H4 (cell line): ENCODE results near the gene CACNA1H. TPM values are rescaled to one million over a fixed set of nuclear protein-coding genes. Genes with fewer than 3 reads are reported as not detected.
"Not testable (repeated sequence)": the region's sequence is repeated elsewhere in the genome, so short reads cannot be mapped to it uniquely, and the experiment has no call there.

ENCODE experiments used
- DNase-seq: peaks from one replicate; pipeline ENCODE4 v3.0.0-alpha.2; 2015; ENCODE audit warnings: low spot score
- total RNA-seq: library from RNA; depleted of rRNA; stranded (reverse); fragments of >200 nt; shearing (Covaris generic); gene quantifications from 2 replicates; pipeline ENCODE4 v1.2.3, GENCODE V29; 2014

Gene CACNA1H
- total RNA-seq, 1 experiment from 2014 or later: 2.0 TPM

GRCh38 chr16:1247903-1248537 is 95.1 kb downstream of the CACNA1H start:
- DNase-seq: not testable (repeated sequence)

- not testable (repeated sequence) for DNase-seq
Observed at GRCh38 chr16:1249031-1249755, 96.3 kb downstream of the CACNA1H start.

GRCh38 chr16:1253701-1254364 is 100.9 kb downstream of the CACNA1H start:
- not testable (repeated sequence) for DNase-seq

GRCh38 chr16:1254821-1255220 is 101.9 kb downstream of the CACNA1H start:
- DNase-seq: not testable (repeated sequence)

DNA sequence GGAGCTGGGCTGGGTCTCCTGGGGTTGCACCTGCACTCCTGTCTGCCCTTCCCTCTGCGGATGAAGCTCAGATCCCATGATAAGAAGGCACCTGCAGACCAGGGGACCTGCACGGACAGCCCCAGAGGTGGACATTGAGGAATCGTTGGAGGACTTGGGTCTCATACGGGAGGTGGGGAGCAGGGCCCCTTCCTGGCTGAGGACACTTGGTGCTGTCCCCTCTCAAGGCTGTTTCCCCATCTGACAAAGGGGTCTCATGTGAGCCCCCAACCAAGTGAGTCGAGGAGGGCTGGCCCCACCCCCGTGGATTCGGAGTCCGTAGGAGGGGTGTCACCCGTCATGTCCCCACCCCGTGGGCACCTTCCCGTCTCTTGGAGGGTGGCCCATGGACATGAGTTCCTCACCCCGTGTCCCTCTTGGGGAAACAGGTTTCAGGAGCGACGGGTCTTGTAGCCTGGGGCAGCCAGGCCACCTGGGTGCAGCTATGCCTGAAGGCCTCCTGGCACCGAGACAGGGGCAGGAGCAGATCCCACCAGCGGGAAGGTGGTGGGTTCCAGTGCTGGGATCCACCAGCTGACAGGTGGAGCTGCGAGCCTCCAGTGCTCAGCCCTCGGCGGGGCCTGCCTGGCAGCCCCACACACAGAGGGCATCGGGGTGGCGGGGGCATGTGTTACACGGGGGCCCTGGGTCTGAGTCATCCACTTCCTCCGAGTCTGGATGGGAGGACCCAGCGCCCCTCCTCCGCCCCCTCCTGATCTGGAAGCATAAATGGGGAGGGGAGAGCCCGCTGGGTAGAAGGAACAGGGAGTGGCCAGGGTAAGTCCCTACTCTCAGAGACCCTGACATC is 102.6 kb downstream of the CACNA1H start, which contains the start of gene TPSD1:
Gene TPSD1, plus strand, starts transcription at position 794 of the 847 bp plus-strand sequence. CDS start 212 bp downstream, outside the sequence.
- not testable (repeated sequence) for DNase-seq

DNA sequence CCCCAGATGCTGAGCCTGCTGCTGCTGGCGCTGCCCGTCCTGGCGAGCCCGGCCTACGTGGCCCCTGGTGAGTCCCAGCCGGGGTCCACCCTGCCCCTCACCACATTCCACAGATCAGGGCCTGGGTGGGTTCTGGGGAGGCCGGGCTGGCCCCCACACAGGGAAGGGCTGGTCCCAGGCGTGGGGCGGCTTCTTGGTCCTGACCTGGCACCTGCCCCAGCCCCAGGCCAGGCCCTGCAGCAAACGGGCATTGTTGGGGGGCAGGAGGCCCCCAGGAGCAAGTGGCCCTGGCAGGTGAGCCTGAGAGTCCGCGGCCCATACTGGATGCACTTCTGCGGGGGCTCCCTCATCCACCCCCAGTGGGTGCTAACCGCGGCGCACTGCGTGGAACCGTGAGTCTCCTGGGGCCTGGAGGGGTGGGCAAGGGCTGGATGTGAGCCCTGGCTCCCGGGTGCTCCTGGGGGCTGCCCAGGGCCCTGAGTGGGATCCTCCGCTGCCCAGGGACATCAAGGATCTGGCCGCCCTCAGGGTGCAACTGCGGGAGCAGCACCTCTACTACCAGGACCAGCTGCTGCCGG is 103.5 kb downstream of the CACNA1H start:
- not testable (repeated sequence) for DNase-seq

GRCh38 chr16:1256874-1257322 is 104.0 kb downstream of the CACNA1H start:
- no peak for DNase-seq

DNA sequence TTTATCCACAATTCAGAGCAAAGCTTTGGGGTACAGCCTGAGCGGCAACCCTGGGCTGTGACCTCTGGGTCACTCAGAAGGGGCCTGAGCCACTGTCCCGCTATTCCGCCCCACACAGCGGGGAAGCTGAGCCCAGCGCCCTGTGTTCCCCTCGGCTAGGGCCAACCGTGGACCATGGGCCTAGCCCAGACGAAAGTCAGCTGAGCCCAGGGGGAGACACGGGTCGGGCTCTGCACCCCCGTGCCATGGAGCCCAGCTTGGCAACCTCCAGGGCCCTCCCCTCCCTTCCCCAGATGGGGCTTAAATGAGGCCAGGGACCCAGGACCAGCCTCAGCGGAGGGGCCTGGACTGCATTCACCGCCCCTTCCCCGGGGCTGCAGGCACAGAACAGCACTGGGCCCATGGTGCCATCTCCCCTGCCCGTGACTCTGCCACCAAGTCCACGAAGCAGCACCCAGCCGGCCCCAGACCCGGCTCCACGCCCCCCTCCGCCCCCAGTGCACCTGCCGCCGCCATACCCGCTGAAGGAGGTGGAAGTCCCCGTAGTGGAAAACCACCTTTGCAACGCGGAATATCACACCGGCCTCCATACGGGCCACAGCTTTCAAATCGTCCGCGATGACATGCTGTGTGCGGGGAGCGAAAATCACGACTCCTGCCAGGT is 104.8 kb downstream of the CACNA1H start:
- no peak for DNase-seq

- no peak for DNase-seq
Observed at GRCh38 chr16:1258225-1258600, 105.3 kb downstream of the CACNA1H start.

- DNase-seq: no peak
Observed at GRCh38 chr16:1258906-1259759, 106.2 kb downstream of the CACNA1H start.

- DNase-seq: no peak
Observed at GRCh38 chr16:1259760-1260068, 106.8 kb downstream of the CACNA1H start.

- no peak for DNase-seq
Observed at GRCh38 chr16:1260101-1260680, 107.3 kb downstream of the CACNA1H start.

- DNase-seq: no peak
Observed at GRCh38 chr16:1261131-1261892, 108.4 kb downstream of the CACNA1H start.

DNA sequence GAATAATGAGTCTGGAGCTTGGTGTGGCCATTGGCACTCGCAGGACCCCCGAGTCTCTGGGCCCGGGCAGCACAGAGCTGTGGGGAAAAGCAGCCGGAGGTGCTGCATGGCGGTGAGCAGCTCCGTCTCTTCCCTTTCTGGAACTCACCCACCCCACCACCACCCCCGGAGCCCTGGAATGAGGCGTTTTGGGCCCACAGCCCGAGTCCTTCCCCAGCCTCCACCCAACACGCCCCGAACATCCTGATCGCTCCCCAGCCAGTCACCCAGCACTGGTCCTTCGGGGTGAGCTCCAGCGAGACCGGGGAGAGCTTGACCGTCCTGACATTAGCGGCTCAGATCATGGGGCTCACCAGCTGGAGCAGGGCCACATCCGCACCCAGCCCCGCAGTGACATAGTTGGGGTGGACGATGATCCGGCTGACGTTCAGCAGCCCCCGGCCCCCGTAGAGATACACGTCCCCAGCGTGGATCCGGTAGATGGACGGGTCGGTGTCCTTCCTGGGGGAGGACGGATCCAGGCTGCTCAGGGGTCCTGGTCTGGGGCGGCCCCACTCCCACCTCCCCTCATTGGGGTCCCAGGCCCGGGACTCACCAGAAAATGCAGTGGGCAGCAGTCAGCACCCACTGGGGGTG is 109.4 kb downstream of the CACNA1H start:
- DNase-seq: no peak

DNA sequence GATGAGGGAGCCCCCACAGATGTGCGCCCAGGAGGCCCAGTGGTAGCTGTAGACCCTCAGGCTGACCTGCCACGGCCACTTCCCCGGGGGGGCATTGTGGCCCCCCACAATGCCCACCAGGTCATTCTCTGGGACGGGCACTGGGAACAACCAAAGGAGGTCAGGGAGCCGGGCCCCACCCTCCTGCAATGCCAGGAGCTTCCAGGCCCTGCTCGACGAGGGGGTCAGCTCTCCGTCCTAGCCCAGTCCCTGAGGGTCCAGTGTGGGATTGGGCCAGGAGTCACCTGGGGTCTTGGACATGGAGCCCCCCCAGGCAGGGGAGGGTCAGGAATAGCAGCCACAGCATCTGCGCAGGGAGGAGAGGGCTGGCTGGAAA is 109.9 kb downstream of the CACNA1H start:
- DNase-seq: no peak

GRCh38 chr16:1263591-1264344 is 110.9 kb downstream of the CACNA1H start:
- DNase-seq: no peak

GRCh38 chr16:1264345-1265089 is 111.6 kb downstream of the CACNA1H start:
- no peak for DNase-seq
